RPMI7951 (cell line): ENCODE data around the gene ROR2. TPM values are rescaled to one million over a fixed set of nuclear protein-coding genes. Genes with fewer than 3 reads are reported as not detected.
"Not testable (repeated sequence)": the region's sequence is repeated elsewhere in the genome, so short reads cannot be mapped to it uniquely, and the experiment has no call there.

Experiments
- DNase-seq: peaks from one replicate; pipeline ENCODE4 v3.0.0-alpha.2; 2012; ENCODE audit warnings: low read depth
- total RNA-seq: library from RNA; depleted of rRNA; stranded (reverse); fragments of >200 nt; shearing (Covaris generic); gene quantifications from 2 replicates; pipeline ENCODE4 v1.2.3, GENCODE V29; 2014

The ROR2 gene
- total RNA-seq, 1 experiment from 2014 or later, result 0.12 TPM

GRCh38 chr9:91572044-91572443 lies 378.0 kb downstream of the ROR2 start:
- DNase-seq, result no peak

- DNase-seq, result no peak
Measured at GRCh38 chr9:91571036-91571435, 379.0 kb downstream of the ROR2 start.

- peak; percentile 39 for DNase-seq
Measured at GRCh38 chr9:91567642-91568274, 382.3 kb downstream of the ROR2 start.

GRCh38 chr9:91564081-91564670 lies 385.9 kb downstream of the ROR2 start:
- DNase-seq, result no peak

GRCh38 chr9:91562416-91562815 lies 387.6 kb downstream of the ROR2 start:
- no peak for DNase-seq

GRCh38 chr9:91560301-91560700 lies 389.7 kb downstream of the ROR2 start:
- peak; percentile 66 for DNase-seq

- DNase-seq, result no peak
Measured at GRCh38 chr9:91558879-91559278, 391.1 kb downstream of the ROR2 start.

- no peak for DNase-seq
Measured at GRCh38 chr9:91558395-91558794, 391.6 kb downstream of the ROR2 start.

GRCh38 chr9:91557327-91557726 lies 392.7 kb downstream of the ROR2 start:
- DNase-seq, result no peak

GRCh38 chr9:91555132-91555531 lies 394.9 kb downstream of the ROR2 start:
- DNase-seq, result peak; percentile 49

GRCh38 chr9:91549177-91549576 lies 400.9 kb downstream of the ROR2 start:
- DNase-seq, result no peak

GRCh38 chr9:91547081-91547480 lies 402.9 kb downstream of the ROR2 start:
- peak; percentile 66 for DNase-seq

- DNase-seq, result peak; percentile 66
Measured at GRCh38 chr9:91546574-91546973, 403.5 kb downstream of the ROR2 start.

- no peak for DNase-seq
Measured at GRCh38 chr9:91541734-91542133, 408.3 kb downstream of the ROR2 start.

- DNase-seq, result not testable (repeated sequence)
Measured at GRCh38 chr9:91540506-91540905, 409.5 kb downstream of the ROR2 start.

GRCh38 chr9:91536211-91536691 lies 413.8 kb downstream of the ROR2 start:
- DNase-seq, result peak; percentile 63

- DNase-seq, result no peak
Measured at GRCh38 chr9:91534374-91534773, 415.7 kb downstream of the ROR2 start.

GRCh38 chr9:91533382-91533781 lies 416.6 kb downstream of the ROR2 start:
- no peak for DNase-seq

GRCh38 chr9:91532325-91532724 lies 417.7 kb downstream of the ROR2 start:
- DNase-seq, result no peak

GRCh38 chr9:91530829-91531228 lies 419.2 kb downstream of the ROR2 start:
- DNase-seq, result no peak

- DNase-seq, result no peak
Measured at GRCh38 chr9:91522481-91522880, 427.5 kb downstream of the ROR2 start.

GRCh38 chr9:91519520-91520277 lies 430.3 kb downstream of the ROR2 start:
- no peak for DNase-seq

- no peak for DNase-seq
Measured at GRCh38 chr9:91518462-91518861, 431.6 kb downstream of the ROR2 start.
